HCT116 (cell line): ENCODE data around the gene KIF26A. TPM values are rescaled to one million over a fixed set of nuclear protein-coding genes. Genes with fewer than 3 reads are reported as not detected.

Source experiments
- ATAC-seq: fragments of 200-7000 bp; cut with Tn5 transposase; 2 replicates; pipeline ENCODE4 v1.9.1; 2020; ENCODE audit warnings: mild to moderate bottlenecking, moderate library complexity
- BruUV-seq: library from RNA; stranded (reverse); fragments of 400-500 nt; replicated peaks from 2 replicates; lab custom pipeline; 2021; lab: Mats Ljungman, UMichigan
- CTCF ChIA-PET: fragments of 300-600 bp; sonication (Branson Sonifier 250); formaldehyde crosslinking; loops from one replicate; lab custom pipeline; 2021; ENCODE audit warnings: antibody characterized with exemption; lab: Charles Lee
- POLR2A ChIA-PET: fragments of 300-600, 350-600 bp; sonication (Branson Sonifier 250); formaldehyde crosslinking; loops from one replicate; lab custom pipeline; 2021; ENCODE audit warnings: antibody characterized with exemption; lab: Charles Lee
- RAD21 ChIA-PET, 2 experiments: fragments of 300-600 bp; sonication (Branson Sonifier 250); formaldehyde crosslinking; loops; one replicate each; lab custom pipeline; 2023; ENCODE audit warnings: low total read pairs in 2 of 2; ENCODE audit not compliant: uncharacterized antibody in 2 of 2, unreplicated experiment in 2 of 2, low non-redundant PET in 1 of 2; lab: Charles Lee
- DNase-seq: peaks from one replicate; pipeline ENCODE4 v3.0.0-alpha.2; 2010; ENCODE audit warnings: low read depth, low spot score
- H2AFZ ChIP-seq: fragments of 200-600 bp; shearing (Covaris generic), sonication (generic); 2 replicates; pipeline ENCODE4 v1.6.1; 2017; ENCODE audit warnings: low read depth, mixed run types, mixed read lengths, antibody characterized with exemption, low read length; ENCODE audit not compliant: poor library complexity, severe bottlenecking
- H3K27ac ChIP-seq: 2 replicates; pipeline ENCODE4 v1.5.1; 2012; ENCODE audit warnings: low read depth, low read length
- H3K27me3 ChIP-seq: fragments of 200-600 bp; sonication (generic); 2 replicates; pipeline ENCODE4 v1.6.1; 2016; ENCODE audit warnings: mixed run types, low read length, mixed read lengths; ENCODE audit not compliant: insufficient read depth
- H3K36me3 ChIP-seq, 2 experiments: fragments of 200-500 bp in 1 of 2; fragments of 200-600 bp in 1 of 2; sonication (Bioruptor generic) in 1 of 2; sonication (generic) in 1 of 2; 2 replicates each; pipeline versions ENCODE4 v1.5.1 to v1.6.1; 2014 to 2016; ENCODE audit warnings: low read length in 2 of 2, inconsistent platforms in 1 of 2, mixed read lengths in 1 of 2, mixed run types in 1 of 2; ENCODE audit not compliant: insufficient read depth in 2 of 2, control insufficient read depth in 1 of 2
- H3K4me1 ChIP-seq, 2 experiments: fragments of 200-600 bp in 1 of 2; sonication (generic) in 1 of 2; 2 replicates each; pipeline versions ENCODE4 v1.5.1 to v1.6.1; 2012 to 2017; ENCODE audit warnings: low read length in 2 of 2, inconsistent platforms in 1 of 2, mild to moderate bottlenecking in 1 of 2, mixed read lengths in 1 of 2, mixed run types in 1 of 2, moderate library complexity in 1 of 2; ENCODE audit not compliant: insufficient read depth in 2 of 2, control insufficient read depth in 1 of 2
- H3K4me2 ChIP-seq: fragments of 200-600 bp; sonication (generic); 2 replicates; pipeline ENCODE4 v1.6.1; 2017; ENCODE audit warnings: mixed run types, low read length, mixed read lengths
- H3K4me3 ChIP-seq, 2 experiments: fragments of 200-600 bp in 1 of 2; sonication (generic) in 1 of 2; replicated peaks in 1 of 2; 2 replicates each; pipeline ENCODE4 v1.5.1; 2011 to 2016; ENCODE audit warnings: low read length in 2 of 2, control low read depth in 1 of 2, low read depth in 1 of 2, mild to moderate bottlenecking in 1 of 2, mixed read lengths in 1 of 2, mixed run types in 1 of 2
- H3K79me2 ChIP-seq: fragments of 200-600 bp; sonication (generic); 2 replicates; pipeline ENCODE4 v1.6.1; 2017; ENCODE audit warnings: mild to moderate bottlenecking, mixed run types, low read length, moderate library complexity, mixed read lengths; ENCODE audit not compliant: insufficient read depth
- H3K9ac ChIP-seq: fragments of 200-600 bp; sonication (generic); 2 replicates; pipeline ENCODE4 v1.6.1; 2016; ENCODE audit warnings: low read length, mixed read lengths
- H3K9me2 ChIP-seq: fragments of 200-600 bp; sonication (generic), shearing (Covaris generic); 2 replicates; pipeline ENCODE4 v1.6.1; 2017; ENCODE audit warnings: mixed run types, mild to moderate bottlenecking, moderate library complexity; ENCODE audit not compliant: insufficient read depth
- H3K9me3 ChIP-seq, 2 experiments: fragments of 200-500 bp in 1 of 2; fragments of 200-600 bp in 1 of 2; sonication (Bioruptor generic) in 1 of 2; sonication (generic) in 1 of 2; 2 replicates each; pipeline ENCODE4 v1.6.1; 2014 to 2017; ENCODE audit warnings: low read length in 2 of 2, mixed read lengths in 2 of 2, inconsistent platforms in 1 of 2, low read depth in 1 of 2, mild to moderate bottlenecking in 1 of 2, mixed run types in 1 of 2, moderate library complexity in 1 of 2; ENCODE audit not compliant: control insufficient read depth in 1 of 2, insufficient read depth in 1 of 2
- H4K20me1 ChIP-seq: fragments of 200-600 bp; sonication (generic), shearing (Covaris generic); 2 replicates; pipeline ENCODE4 v1.6.1; 2017; ENCODE audit warnings: mixed run types, mild to moderate bottlenecking, moderate library complexity; ENCODE audit not compliant: insufficient read depth
- ELF1 ChIP-seq: IDR thresholded peaks from 2 replicates; pipeline ENCODE4 v1.6.1; 2012; ENCODE audit warnings: low read depth, borderline replicate concordance
- EZH2phosphoT487 ChIP-seq: fragments of 200-600 bp; IDR thresholded peaks from 2 replicates; pipeline ENCODE4 v1.6.1; 2018; ENCODE audit warnings: antibody characterized with exemption, borderline replicate concordance
- RAD21 ChIP-seq: IDR thresholded peaks from 2 replicates; pipeline ENCODE4 v1.6.1; 2012; ENCODE audit warnings: low read depth, mild to moderate bottlenecking
- REST ChIP-seq: IDR thresholded peaks from 2 replicates; pipeline ENCODE4 v1.6.1; 2012; ENCODE audit warnings: low read depth
- intact Hi-C: fragments of 100-400 bp; cut with micrococcal nuclease; formaldehyde crosslinking; loops from 2 replicates; pipeline ENCODE4 v1.10.0; 2022
- total RNA-seq: library from RNA; stranded (reverse); gene quantifications from one replicate; pipeline ENCODE4 v1.2.1, GENCODE V29; 2021; ENCODE audit not compliant: unreplicated experiment

KIF26A gene
- total RNA-seq, 1 experiment from 2014 or later: 10.2 TPM

GRCh38 chr14:104221071-104221625 lies 82.8 kb downstream of the KIF26A start:
- TF ChIP-seq REST (no peak), EZH2phosphoT487 (no peak), ELF1 (no peak), RAD21 (no peak)
- no peak overlapping the region for H3K4me3 ChIP-seq
- CTCF ChIA-PET: no interaction called here
- H4K20me1 ChIP-seq: no peaks in the 10 kb centered on the region
- no peaks in the 10 kb centered on the region for H3K9me3 ChIP-seq
- intact Hi-C loops: no loop called here
- DNase-seq (no peak), ATAC-seq (no peak)
- no peak overlapping the region for H3K4me2 ChIP-seq
- no peaks in the 10 kb centered on the region for H3K9me2 ChIP-seq
- H3K9ac ChIP-seq: no peak overlapping the region
- no peaks in the 10 kb centered on the region for H3K27me3 ChIP-seq
- BruUV-seq: no TSS peak
- no peaks in the 10 kb centered on the region for H3K79me2 ChIP-seq
- H3K36me3 ChIP-seq: no peaks in the 10 kb centered on the region
- RAD21 ChIA-PET: no interaction called here
- H3K4me1 ChIP-seq: peaks cover 10 to 19% of the 10 kb centered on the region in 2 experiments
- POLR2A ChIA-PET: no interaction called here
- no peak overlapping the region for H2AFZ ChIP-seq
- no peak overlapping the region for H3K27ac ChIP-seq
